HG02642 (cell line): ENCODE results near the gene GRXCR2.
A peak's percentile ranks its signal among the peaks of the same experiment; 100 is the strongest.
"Not testable (repeated sequence)": the region's sequence is repeated elsewhere in the genome, so short reads cannot be mapped to it uniquely, and the experiment has no call there.

Source experiments
- ATAC-seq: cut with Tn5 transposase; IDR thresholded peaks from one replicate; pipeline ENCODE4 v1.9.1; 2021; ENCODE audit warnings: mild to moderate bottlenecking; ENCODE audit not compliant: unreplicated experiment, poor library complexity

GRXCR2 gene

GRCh38 chr5:145887976-145888574, 15.3 kb upstream of the GRXCR2 start:
- peak; percentile 59 for ATAC-seq

- ATAC-seq: no peak
Measured at GRCh38 chr5:145887217-145887616, 14.4 kb upstream of the GRXCR2 start.

GRCh38 chr5:145874765-145875164, 2.0 kb upstream of the GRXCR2 start:
- ATAC-seq: no peak

- ATAC-seq: no peak
Measured at GRCh38 chr5:145872486-145872885, 328 bp downstream of the GRXCR2 start.

- ATAC-seq: no peak
Measured at GRCh38 chr5:145869753-145870152, 3.1 kb downstream of the GRXCR2 start.

GRCh38 chr5:145867806-145868205, 5.0 kb downstream of the GRXCR2 start:
- no peak for ATAC-seq

GRCh38 chr5:145864432-145864831, 8.4 kb downstream of the GRXCR2 start:
- ATAC-seq: not testable (repeated sequence)

- ATAC-seq: no peak
Measured at GRCh38 chr5:145863003-145863402, 9.8 kb downstream of the GRXCR2 start.

- no peak for ATAC-seq
Measured at GRCh38 chr5:145859897-145860296, 12.9 kb downstream of the GRXCR2 start.

- no peak for ATAC-seq
Measured at GRCh38 chr5:145859453-145859852, 13.4 kb downstream of the GRXCR2 start.

GRCh38 chr5:145858959-145859358, 13.9 kb downstream of the GRXCR2 start:
- ATAC-seq: no peak

- ATAC-seq: peak; percentile 67
Measured at GRCh38 chr5:145856285-145856818, 16.5 kb downstream of the GRXCR2 start.

- ATAC-seq: no peak
Measured at GRCh38 chr5:145855763-145856267, 17.0 kb downstream of the GRXCR2 start.

- no peak for ATAC-seq
Measured at GRCh38 chr5:145854651-145855258, 18.1 kb downstream of the GRXCR2 start.

GRCh38 chr5:145853781-145854376, 18.9 kb downstream of the GRXCR2 start:
- ATAC-seq: no peak

GRCh38 chr5:145852990-145853389, 19.8 kb downstream of the GRXCR2 start:
- no peak for ATAC-seq

GRCh38 chr5:145848854-145849253, 24.0 kb downstream of the GRXCR2 start:
- no peak for ATAC-seq

GRCh38 chr5:145847499-145848497, 25.0 kb downstream of the GRXCR2 start:
- no peak for ATAC-seq

GRCh38 chr5:145846081-145846480, 26.7 kb downstream of the GRXCR2 start:
- ATAC-seq: no peak

- ATAC-seq: no peak
Measured at GRCh38 chr5:145841299-145841698, 31.5 kb downstream of the GRXCR2 start.
